Ascending aorta (tissue), 2 donors: ENCODE measurements around the gene SSC5D. TPM values are rescaled to one million over a fixed set of nuclear protein-coding genes. Genes with fewer than 3 reads are reported as not detected.

Experiments
- DNase-seq, 2 donors: peaks; one replicate each; pipeline ENCODE4 v3.0.0-alpha.2; 2019; ENCODE audit warnings: low spot score in 2 of 2
- H3K27ac ChIP-seq, 2 donors: fragments of 200-600 bp; sonication (generic); one replicate each; pipeline ENCODE4 v1.5.1; 2016 to 2017; ENCODE audit warnings: mild to moderate bottlenecking in 1 of 2
- H3K27me3 ChIP-seq: fragments of 200-600 bp; sonication (generic); one replicate; pipeline ENCODE4 v1.5.1; 2017
- H3K36me3 ChIP-seq, 2 donors: fragments of 200-600 bp; sonication (generic); one replicate each; pipeline ENCODE4 v1.5.1; 2016
- H3K4me1 ChIP-seq, 2 donors: fragments of 200-600 bp; sonication (generic); one replicate each; pipeline ENCODE4 v1.5.1; 2016 to 2017; ENCODE audit warnings: mild to moderate bottlenecking in 1 of 2
- H3K4me3 ChIP-seq, 2 donors: fragments of 200-600 bp; sonication (generic); one replicate each; pipeline ENCODE4 v1.5.1; 2016 to 2017; ENCODE audit warnings: mild to moderate bottlenecking in 1 of 2
- H3K9me3 ChIP-seq, 2 donors: fragments of 200-600 bp; sonication (generic); one replicate each; pipeline ENCODE4 v1.5.1; 2016
- intact Hi-C: fragments of 100-400 bp; cut with DNase I; formaldehyde crosslinking; loops from one replicate; pipeline ENCODE4 v1.15.1; 2023
- total RNA-seq: library from RNA; depleted of rRNA; stranded (reverse); fragments of >200 nt; gene quantifications from one replicate; pipeline ENCODE4 v1.1.0, GENCODE V29; 2016
- TF ChIP-seq, protein P1 (sequence below), 3 experiments: fragments of 200-600 bp in 2 of 3; fragments of 450-650 bp in 1 of 3; sonication (generic) in 2 of 3; IDR thresholded peaks; one replicate each; pipeline ENCODE4 v1.5.1; 2016 to 2019; ENCODE audit warnings: antibody characterized with exemption in 3 of 3, mild to moderate bottlenecking in 1 of 3, moderate library complexity in 1 of 3

Gene SSC5D
- total RNA-seq, 1 donor from 2014 or later, result 22.4 TPM

DNA sequence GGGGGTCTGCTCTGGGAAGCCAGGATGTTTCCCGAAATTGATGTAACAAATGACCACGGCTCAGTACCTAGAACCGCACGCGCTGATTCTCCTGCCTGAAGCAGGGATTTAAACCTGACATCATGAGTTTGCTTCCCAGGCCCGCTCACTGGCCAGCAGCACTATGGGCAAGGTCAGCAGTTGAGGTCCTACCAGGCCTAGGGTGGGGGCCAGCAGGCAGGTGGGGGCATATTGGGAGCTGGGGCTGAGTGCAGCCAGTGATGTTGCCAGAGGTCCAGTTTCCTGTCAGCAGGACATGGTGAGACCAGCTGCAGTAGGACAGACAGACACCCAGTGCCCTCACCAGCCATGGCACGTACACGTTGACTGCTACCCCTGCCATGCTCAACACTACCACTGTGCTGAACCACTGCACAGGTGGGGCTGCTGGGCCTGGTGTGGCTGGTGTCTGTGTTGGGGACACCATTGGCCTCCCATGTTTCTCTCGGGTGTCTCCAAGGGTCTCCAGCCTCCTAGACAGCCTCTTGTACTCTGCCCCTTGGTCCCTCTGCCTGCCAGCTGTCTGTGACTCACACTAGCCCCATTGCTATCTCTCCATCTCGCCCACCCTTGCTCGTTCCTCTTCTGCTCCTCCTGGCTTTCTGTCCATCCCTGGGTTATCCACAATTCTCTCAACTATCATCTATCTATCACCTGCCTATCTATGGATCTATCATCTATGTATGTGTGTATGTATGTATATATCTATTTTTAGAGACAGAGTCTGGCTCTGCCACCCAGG, 22.6 kb upstream of the SSC5D start:
- Histone ChIP-seq H3K27ac (no peak overlapping the region), H3K9me3 (no peaks in the 10 kb centered on the region), H3K27me3 (no peaks in the 10 kb centered on the region), H3K4me3 (no peak overlapping the region), H3K36me3 (no peaks in the 10 kb centered on the region), H3K4me1 (peaks cover 0 to 7% of the 10 kb centered on the region in 2 donors)
- no peak for DNase-seq
- TF ChIP-seq, protein P1, sequence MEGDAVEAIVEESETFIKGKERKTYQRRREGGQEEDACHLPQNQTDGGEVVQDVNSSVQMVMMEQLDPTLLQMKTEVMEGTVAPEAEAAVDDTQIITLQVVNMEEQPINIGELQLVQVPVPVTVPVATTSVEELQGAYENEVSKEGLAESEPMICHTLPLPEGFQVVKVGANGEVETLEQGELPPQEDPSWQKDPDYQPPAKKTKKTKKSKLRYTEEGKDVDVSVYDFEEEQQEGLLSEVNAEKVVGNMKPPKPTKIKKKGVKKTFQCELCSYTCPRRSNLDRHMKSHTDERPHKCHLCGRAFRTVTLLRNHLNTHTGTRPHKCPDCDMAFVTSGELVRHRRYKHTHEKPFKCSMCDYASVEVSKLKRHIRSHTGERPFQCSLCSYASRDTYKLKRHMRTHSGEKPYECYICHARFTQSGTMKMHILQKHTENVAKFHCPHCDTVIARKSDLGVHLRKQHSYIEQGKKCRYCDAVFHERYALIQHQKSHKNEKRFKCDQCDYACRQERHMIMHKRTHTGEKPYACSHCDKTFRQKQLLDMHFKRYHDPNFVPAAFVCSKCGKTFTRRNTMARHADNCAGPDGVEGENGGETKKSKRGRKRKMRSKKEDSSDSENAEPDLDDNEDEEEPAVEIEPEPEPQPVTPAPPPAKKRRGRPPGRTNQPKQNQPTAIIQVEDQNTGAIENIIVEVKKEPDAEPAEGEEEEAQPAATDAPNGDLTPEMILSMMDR (IDR thresholded peaks at IDR 0.05), result no peak
- intact Hi-C loops, result no loop called here

DNA sequence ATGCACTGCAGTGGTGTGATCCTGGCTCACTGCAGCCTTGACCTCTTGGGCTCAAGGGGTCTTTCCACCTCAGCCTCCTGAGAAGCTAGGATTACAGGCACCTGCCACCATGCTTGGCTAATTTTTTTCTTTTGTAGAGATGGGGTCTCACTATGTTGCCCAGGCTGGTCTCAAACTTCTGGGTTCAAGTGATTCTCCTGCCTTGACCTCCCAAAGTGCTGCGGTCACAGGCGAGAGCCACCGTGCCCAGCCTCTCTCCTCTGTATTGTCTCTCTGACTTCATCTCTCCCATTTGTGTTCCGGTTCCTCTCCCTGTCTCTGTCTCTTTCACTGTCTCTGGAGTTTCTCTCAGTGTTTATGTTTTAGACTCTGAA, 22.0 kb upstream of the SSC5D start:
- TF ChIP-seq, protein P1 (IDR thresholded peaks at IDR 0.05), result no peak
- peaks cover 0 to 6% of the 10 kb centered on the region in 2 donors for H3K4me1 ChIP-seq
- no peaks in the 10 kb centered on the region for H3K36me3 ChIP-seq
- H3K4me3 ChIP-seq, result no peak overlapping the region
- DNase-seq, result no peak
- intact Hi-C loops, result no loop called here
- no peaks in the 10 kb centered on the region for H3K9me3 ChIP-seq
- H3K27me3 ChIP-seq, result no peaks in the 10 kb centered on the region
- no peak overlapping the region for H3K27ac ChIP-seq

DNA sequence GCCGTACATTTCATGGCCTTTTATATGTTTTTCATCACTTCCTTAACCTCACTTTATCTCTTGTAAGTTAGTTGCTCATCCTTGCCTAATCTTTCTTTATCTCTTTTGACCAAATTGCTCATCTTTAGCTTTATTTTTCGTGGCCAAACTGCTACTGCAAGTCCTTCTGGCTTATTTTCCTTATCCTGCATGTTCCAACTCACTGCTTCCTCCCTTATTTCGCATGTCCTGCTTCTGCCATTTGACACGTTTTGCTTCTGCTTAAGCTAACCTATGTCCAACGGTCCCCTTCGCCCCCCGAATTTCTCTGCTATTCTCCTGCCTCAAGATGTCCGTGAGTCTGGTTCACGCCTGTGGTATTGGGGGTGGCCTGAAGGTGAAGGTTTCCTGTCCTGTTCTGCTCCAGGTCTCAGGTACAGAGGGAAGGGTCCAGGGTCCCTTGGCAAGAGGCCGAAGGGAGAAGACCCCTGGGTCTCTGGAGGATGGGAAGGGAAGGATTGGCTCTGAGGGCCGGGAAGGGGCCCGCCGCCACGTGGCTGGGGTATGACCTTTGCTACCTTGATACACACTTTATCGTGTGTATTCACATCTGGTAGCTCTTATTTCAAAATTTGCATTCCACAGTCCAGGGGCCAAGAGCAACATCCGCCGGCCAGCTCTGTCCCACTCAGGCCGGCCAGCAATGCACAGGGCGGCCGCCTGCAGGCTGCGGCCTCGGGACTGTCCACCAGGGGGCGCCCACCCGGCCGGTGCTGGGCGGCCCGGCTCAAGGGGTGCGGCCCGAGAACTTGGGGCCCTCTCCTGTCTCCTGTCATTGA, 20.8 kb upstream of the SSC5D start:
- no peaks in the 10 kb centered on the region for H3K36me3 ChIP-seq
- no peaks in the 10 kb centered on the region for H3K9me3 ChIP-seq
- H3K4me1 ChIP-seq, result peaks cover 0 to 6% of the 10 kb centered on the region in 2 donors
- peak in 1 of 2 donors; percentile 85 for DNase-seq
- H3K27ac ChIP-seq, result no peak overlapping the region
- H3K27me3 ChIP-seq, result no peaks in the 10 kb centered on the region
- intact Hi-C loops, result loop anchor here (1.0 kb wide), 1 partner anchor 37 kb away; no protein-coding TSS in a partner anchor
- H3K4me3 ChIP-seq, result no peak overlapping the region
- TF ChIP-seq, protein P1 (IDR thresholded peaks at IDR 0.05), result peak; percentile 95 to 100 (median 97)

DNA sequence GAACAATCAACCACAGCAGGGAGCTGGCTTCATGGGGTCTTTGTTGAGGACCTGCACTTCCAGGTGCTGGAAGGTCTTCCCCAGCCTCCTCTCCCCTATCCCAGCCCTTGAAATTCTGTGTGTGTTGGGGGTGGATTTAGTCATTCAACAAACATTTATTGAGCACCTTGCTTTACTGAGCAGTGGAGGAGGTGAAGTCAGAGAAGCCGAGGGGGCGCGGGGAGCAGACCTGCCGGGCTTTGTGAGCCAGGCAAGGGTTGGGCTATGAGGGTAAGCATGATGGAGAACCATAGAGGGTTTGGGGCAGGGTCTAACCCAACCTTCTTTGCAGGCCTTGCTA, 20.2 kb upstream of the SSC5D start:
- TF ChIP-seq, protein P1 (IDR thresholded peaks at IDR 0.05), result peak in 2 of 3 experiments; percentile 1 to 25
- Histone ChIP-seq H3K27me3 (no peaks in the 10 kb centered on the region), H3K4me3 (no peak overlapping the region), H3K27ac (no peak overlapping the region), H3K36me3 (no peaks in the 10 kb centered on the region), H3K9me3 (no peaks in the 10 kb centered on the region), H3K4me1 (peaks cover 0 to 6% of the 10 kb centered on the region in 2 donors)
- intact Hi-C loops, result no loop called here
- no peak for DNase-seq

DNA sequence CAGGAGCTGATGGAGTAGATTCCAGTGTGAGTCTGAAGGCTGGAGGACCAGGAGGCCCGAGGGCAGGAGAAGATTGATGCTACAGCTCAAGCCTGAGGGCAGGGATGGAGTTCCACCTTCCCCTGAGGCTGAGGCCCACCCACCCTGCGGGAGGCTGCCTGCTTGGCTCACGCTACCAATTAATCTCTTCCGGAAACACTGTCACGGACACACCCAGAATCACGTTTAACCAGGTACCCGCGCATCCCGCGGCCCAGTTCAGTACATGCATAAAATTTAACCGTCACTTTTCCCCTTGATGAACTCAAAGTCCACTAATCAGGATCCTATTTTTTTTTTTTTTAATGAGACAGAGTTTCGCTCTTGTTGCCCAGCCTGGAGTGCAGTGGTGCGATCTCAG, 17.0 kb upstream of the SSC5D start:
- intact Hi-C loops, result loop anchor here (10.0 kb wide), 1 partner anchor 1006 kb away; the partner anchor contains the start of gene LENG9
- Histone ChIP-seq H3K9me3 (no peaks in the 10 kb centered on the region), H3K4me1 (peaks cover 4 to 10% of the 10 kb centered on the region in 2 donors), H3K4me3 (no peak overlapping the region), H3K36me3 (no peaks in the 10 kb centered on the region), H3K27ac (no peak overlapping the region), H3K27me3 (no peaks in the 10 kb centered on the region)
- no peak for DNase-seq
- TF ChIP-seq, protein P1 (IDR thresholded peaks at IDR 0.05), result no peak
